Mesenchymal stem cell (in vitro differentiated cells and primary cell): ENCODE results near the gene LONRF3.
A peak's percentile ranks its signal among the peaks of the same experiment; 100 is the strongest.
"Not testable (repeated sequence)": the region's sequence is repeated elsewhere in the genome, so short reads cannot be mapped to it uniquely, and the experiment has no call there.

Experiments
- DNase-seq: peaks from one replicate; pipeline ENCODE4 v3.0.0-alpha.2; 2013
- H2AFZ ChIP-seq: one replicate; pipeline ENCODE4 v1.6.1; 2013; ENCODE audit warnings: low read depth, mild to moderate bottlenecking, control low read depth, inconsistent platforms, low read length, moderate library complexity
- H2AK5ac ChIP-seq: 2 replicates; pipeline ENCODE4 v1.6.1; 2013; ENCODE audit warnings: low read length, moderate library complexity, mild to moderate bottlenecking, inconsistent platforms; ENCODE audit not compliant: severe bottlenecking
- H2BK120ac ChIP-seq: one replicate; pipeline ENCODE4 v1.6.1; 2013; ENCODE audit warnings: low read depth, mild to moderate bottlenecking, inconsistent platforms, low read length, moderate library complexity
- H2BK12ac ChIP-seq, 2 experiments: one replicate each; pipeline ENCODE4 v1.6.1; 2013; ENCODE audit warnings: inconsistent platforms in 2 of 2, low read length in 2 of 2, mild to moderate bottlenecking in 2 of 2, moderate library complexity in 2 of 2, control low read depth in 1 of 2
- H2BK15ac ChIP-seq: one replicate; pipeline ENCODE4 v1.6.1; 2013; ENCODE audit warnings: mild to moderate bottlenecking, low read depth, inconsistent platforms; ENCODE audit not compliant: poor library complexity, severe bottlenecking
- H2BK5ac ChIP-seq: 2 replicates; pipeline ENCODE4 v1.6.1; 2013; ENCODE audit warnings: low read depth, mild to moderate bottlenecking, low read length, control low read depth, inconsistent platforms; ENCODE audit not compliant: poor library complexity, severe bottlenecking
- H3K14ac ChIP-seq, 2 experiments: one replicate each; pipeline ENCODE4 v1.6.1; 2013; ENCODE audit warnings: inconsistent platforms in 2 of 2, low read length in 2 of 2, control low read depth in 1 of 2, mild to moderate bottlenecking in 1 of 2, moderate library complexity in 1 of 2
- H3K18ac ChIP-seq, 2 experiments: one replicate each; pipeline ENCODE4 v1.6.1; 2013; ENCODE audit warnings: inconsistent platforms in 2 of 2, low read length in 2 of 2, control low read depth in 1 of 2, low read depth in 1 of 2, mild to moderate bottlenecking in 1 of 2
- H3K23ac ChIP-seq, 2 experiments: one replicate each; pipeline ENCODE4 v1.6.1; 2013; ENCODE audit warnings: inconsistent platforms in 2 of 2, low read length in 2 of 2, mild to moderate bottlenecking in 2 of 2, moderate library complexity in 2 of 2, control low read depth in 1 of 2
- H3K27ac ChIP-seq: 2 replicates; pipeline ENCODE4 v1.5.1; 2013; ENCODE audit warnings: mild to moderate bottlenecking, moderate library complexity, low read length, control low read depth, inconsistent platforms; ENCODE audit not compliant: poor library complexity, severe bottlenecking
- H3K27me3 ChIP-seq, 2 experiments: 2 replicates each; pipeline versions ENCODE4 v1.6.1 to v1.7.0; 2013; ENCODE audit warnings: low read length in 2 of 2, mild to moderate bottlenecking in 2 of 2, moderate library complexity in 2 of 2, control low read depth in 1 of 2, inconsistent platforms in 1 of 2; ENCODE audit not compliant: control insufficient read depth in 1 of 2, insufficient read depth in 1 of 2
- H3K36me3 ChIP-seq, 2 experiments: 2 replicates each; pipeline versions ENCODE4 v1.6.1 to v1.7.0; 2013; ENCODE audit warnings: low read length in 2 of 2, control low read depth in 1 of 2, inconsistent platforms in 1 of 2, low read depth in 1 of 2, mild to moderate bottlenecking in 1 of 2; ENCODE audit not compliant: insufficient read depth in 2 of 2, control insufficient read depth in 1 of 2
- H3K4ac ChIP-seq, 2 experiments: one replicate each; pipeline ENCODE4 v1.6.1; 2013; ENCODE audit warnings: inconsistent platforms in 2 of 2, low read length in 2 of 2, mild to moderate bottlenecking in 2 of 2, moderate library complexity in 2 of 2, control low read depth in 1 of 2, low read depth in 1 of 2
- H3K4me1 ChIP-seq: 2 replicates; pipeline ENCODE4 v1.6.1; 2013; ENCODE audit warnings: low read depth, low read length, control low read depth; ENCODE audit not compliant: control insufficient read depth, insufficient read depth
- H3K4me2 ChIP-seq: 2 replicates; pipeline ENCODE4 v1.6.1; 2013; ENCODE audit warnings: low read length, mild to moderate bottlenecking, inconsistent platforms; ENCODE audit not compliant: poor library complexity, severe bottlenecking
- H3K4me3 ChIP-seq, 2 experiments: 2 replicates each; pipeline versions ENCODE4 v1.5.1 to v1.7.0; 2013; ENCODE audit warnings: low read length in 2 of 2, mild to moderate bottlenecking in 2 of 2, control low read depth in 1 of 2, low read depth in 1 of 2; ENCODE audit not compliant: insufficient read depth in 1 of 2
- H3K79me1 ChIP-seq: replicated peaks from 2 replicates; pipeline ENCODE4 v1.6.1; 2013; ENCODE audit warnings: mild to moderate bottlenecking, control low read depth, low read length, inconsistent platforms; ENCODE audit not compliant: poor library complexity, severe bottlenecking
- H3K9ac ChIP-seq: 2 replicates; pipeline ENCODE4 v1.7.0; 2013; ENCODE audit warnings: mild to moderate bottlenecking, low read length, moderate library complexity
- H3K9me3 ChIP-seq: 2 replicates; pipeline ENCODE4 v1.7.0; 2013; ENCODE audit warnings: mild to moderate bottlenecking, low read length; ENCODE audit not compliant: control insufficient read depth
- H4K8ac ChIP-seq: one replicate; pipeline ENCODE4 v1.6.1; 2013; ENCODE audit warnings: inconsistent platforms, mild to moderate bottlenecking, low read length, moderate library complexity
- H4K91ac ChIP-seq: one replicate; pipeline ENCODE4 v1.6.1; 2013; ENCODE audit warnings: mild to moderate bottlenecking, low read length, inconsistent platforms
- WGBS: methylation state at CpG from one replicate; pipeline ENCODE4 v1.1.7; 2013; ENCODE audit warnings: mixed read lengths; 5-methylcytosine and 5-hydroxymethylcytosine counted together

The LONRF3 gene

DNA sequence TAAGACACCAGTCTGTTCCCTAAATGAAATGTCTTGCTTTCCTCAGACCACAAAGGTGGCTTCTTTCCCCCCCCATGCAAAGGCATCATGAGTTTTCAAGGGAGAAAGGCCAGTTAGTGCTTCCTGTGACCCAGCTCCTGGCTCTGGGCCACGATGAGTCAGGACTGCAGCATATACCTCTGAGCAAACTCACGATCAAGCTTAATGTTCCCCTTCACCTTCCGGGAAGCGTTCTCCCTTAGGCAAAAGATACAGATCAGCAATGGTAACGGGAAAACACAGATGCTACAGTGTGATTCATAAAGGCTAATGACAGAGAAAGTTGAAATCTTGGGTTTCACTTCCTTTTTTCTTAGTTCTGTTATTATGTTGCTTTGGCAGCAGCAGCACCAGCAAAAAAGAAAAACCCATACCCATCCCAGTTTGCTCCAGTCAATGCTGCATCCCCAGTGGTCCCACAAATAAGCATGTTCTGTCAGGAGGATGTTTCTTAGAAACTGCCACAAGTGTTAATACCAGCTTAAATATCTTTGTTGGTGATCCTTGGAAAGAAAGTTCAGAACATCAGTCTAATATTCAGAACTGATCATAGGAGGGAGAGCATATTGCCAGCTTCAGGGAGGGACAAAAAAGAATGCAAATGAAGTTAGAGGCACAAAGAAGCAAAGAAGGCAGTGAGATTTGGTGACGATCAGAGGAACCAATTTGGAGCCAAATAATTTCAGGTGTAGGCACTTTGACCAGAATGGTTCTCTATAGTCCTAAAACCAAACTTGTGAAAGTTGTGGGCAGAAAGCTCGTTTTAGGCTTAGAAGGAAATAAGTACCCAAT lies 41.2 kb downstream of the LONRF3 start:
- H3K9me3 ChIP-seq = peaks cover 10% of the 10 kb centered on the region
- H4K8ac ChIP-seq = no peak overlapping the region
- H2BK12ac ChIP-seq = no peak overlapping the region
- H3K4me1 ChIP-seq = no peaks in the 10 kb centered on the region
- no peak overlapping the region for H2BK15ac ChIP-seq
- no peak overlapping the region for H3K27ac ChIP-seq
- no peaks in the 10 kb centered on the region for H3K79me1 ChIP-seq
- DNase-seq = peak; percentile 83
- 82% methylated on average over 5 of the region's 7 CpGs for WGBS
- no peak overlapping the region for H2AK5ac ChIP-seq
- peaks cover 0 to 11% of the 10 kb centered on the region in 2 experiments for H3K27me3 ChIP-seq
- no peak overlapping the region for H4K91ac ChIP-seq
- no peak overlapping the region for H2BK120ac ChIP-seq
- H3K4me3 ChIP-seq = peak overlapping the region in 1 of 2 experiments; percentile 30
- H2AFZ ChIP-seq = no peak overlapping the region
- H3K23ac ChIP-seq = no peak overlapping the region
- H3K4ac ChIP-seq = no peak overlapping the region
- peak overlapping the region; percentile 72 for H3K9ac ChIP-seq
- no peak overlapping the region for H3K14ac ChIP-seq
- no peak overlapping the region for H2BK5ac ChIP-seq
- no peak overlapping the region for H3K18ac ChIP-seq
- H3K4me2 ChIP-seq = no peak overlapping the region
- H3K36me3 ChIP-seq = no peaks in the 10 kb centered on the region

GRCh38 chrX:119017077-119017476 lies 42.7 kb downstream of the LONRF3 start:
- no CpG with 5 or more reads among the region's 1 CpG for WGBS
- no peak overlapping the region for H3K18ac ChIP-seq

DNA sequence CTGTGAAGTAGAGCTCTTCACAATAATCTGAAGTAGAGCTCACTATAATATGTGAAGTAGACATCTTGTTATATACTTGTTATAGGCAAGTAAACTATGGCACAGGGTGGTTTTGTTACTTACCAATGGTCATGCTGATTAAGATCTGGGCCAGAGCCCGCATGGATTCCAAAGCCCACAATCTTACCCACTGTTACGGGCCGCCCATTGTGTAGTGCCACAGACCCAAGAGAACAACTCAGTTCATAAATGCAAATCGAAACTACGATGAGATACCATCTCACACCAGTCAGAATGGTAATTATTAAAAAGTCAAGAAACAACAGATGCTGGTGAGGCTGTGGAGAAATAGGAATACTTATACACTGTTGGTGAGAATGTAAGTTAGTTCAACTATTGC lies 51.5 kb downstream of the LONRF3 start:
- no peak overlapping the region for H3K18ac ChIP-seq
- no peak overlapping the region for H2BK5ac ChIP-seq
- no peak overlapping the region for H3K9ac ChIP-seq
- peaks cover 0 to 8% of the 10 kb centered on the region in 2 experiments for H3K27me3 ChIP-seq
- H2BK120ac ChIP-seq = no peak overlapping the region
- H3K4me2 ChIP-seq = no peak overlapping the region
- peaks cover 7% of the 10 kb centered on the region for H3K9me3 ChIP-seq
- H3K14ac ChIP-seq = no peak overlapping the region
- H3K4me3 ChIP-seq = no peak overlapping the region
- H3K4ac ChIP-seq = no peak overlapping the region
- H2AFZ ChIP-seq = no peak overlapping the region
- H3K27ac ChIP-seq = no peak overlapping the region
- H4K91ac ChIP-seq = no peak overlapping the region
- H2AK5ac ChIP-seq = no peak overlapping the region
- no peak overlapping the region for H3K23ac ChIP-seq
- H3K36me3 ChIP-seq = no peaks in the 10 kb centered on the region
- WGBS = 100% methylated on average over 1 of the region's 5 CpGs
- H2BK15ac ChIP-seq = no peak overlapping the region
- DNase-seq = no peak
- no peaks in the 10 kb centered on the region for H3K4me1 ChIP-seq
- H2BK12ac ChIP-seq = no peak overlapping the region
- no peak overlapping the region for H4K8ac ChIP-seq
- no peaks in the 10 kb centered on the region for H3K79me1 ChIP-seq

More at GRCh38 chrX:119017077-119017476, 42.7 kb downstream of the LONRF3 start:
- DNase-seq = no peak
- H3K4ac ChIP-seq = no peak overlapping the region
- H3K4me2 ChIP-seq = no peak overlapping the region
- H3K79me1 ChIP-seq = no peaks in the 10 kb centered on the region
- H3K27ac ChIP-seq = no peak overlapping the region
- H3K9me3 ChIP-seq = peaks cover 10% of the 10 kb centered on the region
- H3K4me1 ChIP-seq = no peaks in the 10 kb centered on the region
- H2BK12ac ChIP-seq = no peak overlapping the region
- no peak overlapping the region for H4K91ac ChIP-seq
- H3K23ac ChIP-seq = no peak overlapping the region
- H3K14ac ChIP-seq = no peak overlapping the region
- no peak overlapping the region for H3K4me3 ChIP-seq
- H2AFZ ChIP-seq = no peak overlapping the region
- no peak overlapping the region for H4K8ac ChIP-seq
- no peak overlapping the region for H2AK5ac ChIP-seq
- peaks cover 0 to 20% of the 10 kb centered on the region in 2 experiments for H3K27me3 ChIP-seq
- H3K9ac ChIP-seq = no peak overlapping the region
- H3K36me3 ChIP-seq = no peaks in the 10 kb centered on the region
- no peak overlapping the region for H2BK120ac ChIP-seq
- no peak overlapping the region for H2BK15ac ChIP-seq
- H2BK5ac ChIP-seq = no peak overlapping the region

GRCh38 chrX:119026344-119026743 lies 51.9 kb downstream of the LONRF3 start:
- H3K4ac ChIP-seq, H2BK15ac ChIP-seq, H2AFZ ChIP-seq, H3K4me1 ChIP-seq, H3K14ac ChIP-seq, DNase-seq, H3K9me3 ChIP-seq, H4K8ac ChIP-seq, H2BK12ac ChIP-seq, H4K91ac ChIP-seq, H3K9ac ChIP-seq, H3K27me3 ChIP-seq, H3K4me2 ChIP-seq, H2BK120ac ChIP-seq, H2AK5ac ChIP-seq, H3K18ac ChIP-seq, H2BK5ac ChIP-seq, H3K36me3 ChIP-seq, H3K4me3 ChIP-seq, H3K23ac ChIP-seq, H3K27ac ChIP-seq, H3K79me1 ChIP-seq: not testable (repeated sequence)
- 94% methylated on average over 2 of the region's 2 CpGs for WGBS
